Activated CD4-positive, alpha-beta memory T cell treated with anti-CD3 and anti-CD28 coated beads for 36 hours (primary cell): ENCODE data around the gene CTSE. TPM values are rescaled to one million over a fixed set of nuclear protein-coding genes. Genes with fewer than 3 reads are reported as not detected.

Source experiments
- CTCF ChIA-PET: fragments of 350-600 bp; sonication (Branson Sonifier 250); formaldehyde crosslinking; loops from one replicate; lab custom pipeline; 2021; ENCODE audit warnings: antibody characterized with exemption, inconsistent platforms; lab: Charles Lee
- POLR2A ChIA-PET: fragments of 350-600 bp; sonication (Branson Sonifier 250); formaldehyde crosslinking; loops from one replicate; lab custom pipeline; 2021; ENCODE audit warnings: antibody characterized with exemption; lab: Charles Lee
- DNase-seq: peaks from one replicate; pipeline ENCODE4 v3.0.0-alpha.2; 2020
- H3K27ac Mint-ChIP-seq: one replicate; pipeline ENCODE4 v1.8.0; 2021; ENCODE audit warnings: mixed read lengths
- H3K27me3 Mint-ChIP-seq: one replicate; pipeline ENCODE4 v1.8.0; 2021; ENCODE audit warnings: mixed read lengths
- H3K36me3 Mint-ChIP-seq: one replicate; pipeline ENCODE4 v1.8.0; 2021; ENCODE audit warnings: mixed read lengths
- H3K4me1 Mint-ChIP-seq: one replicate; pipeline ENCODE4 v1.8.0; 2021; ENCODE audit warnings: low read depth, mixed read lengths
- H3K4me3 Mint-ChIP-seq: one replicate; pipeline ENCODE4 v1.8.0; 2021; ENCODE audit warnings: mild to moderate bottlenecking, mixed read lengths
- H3K9me3 Mint-ChIP-seq: one replicate; pipeline ENCODE4 v1.8.0; 2021; ENCODE audit warnings: mixed read lengths
- intact Hi-C: fragments of 100-400 bp; cut with micrococcal nuclease; formaldehyde crosslinking; loops from one replicate; pipeline ENCODE4 v1.15.1; 2023
- total RNA-seq, 2 experiments: library from RNA; stranded (reverse); gene quantifications; one replicate each; pipeline ENCODE4 v1.2.3, GENCODE V29; 2021

Gene CTSE
- total RNA-seq, 2 experiments from 2014 or later: not detected

DNA sequence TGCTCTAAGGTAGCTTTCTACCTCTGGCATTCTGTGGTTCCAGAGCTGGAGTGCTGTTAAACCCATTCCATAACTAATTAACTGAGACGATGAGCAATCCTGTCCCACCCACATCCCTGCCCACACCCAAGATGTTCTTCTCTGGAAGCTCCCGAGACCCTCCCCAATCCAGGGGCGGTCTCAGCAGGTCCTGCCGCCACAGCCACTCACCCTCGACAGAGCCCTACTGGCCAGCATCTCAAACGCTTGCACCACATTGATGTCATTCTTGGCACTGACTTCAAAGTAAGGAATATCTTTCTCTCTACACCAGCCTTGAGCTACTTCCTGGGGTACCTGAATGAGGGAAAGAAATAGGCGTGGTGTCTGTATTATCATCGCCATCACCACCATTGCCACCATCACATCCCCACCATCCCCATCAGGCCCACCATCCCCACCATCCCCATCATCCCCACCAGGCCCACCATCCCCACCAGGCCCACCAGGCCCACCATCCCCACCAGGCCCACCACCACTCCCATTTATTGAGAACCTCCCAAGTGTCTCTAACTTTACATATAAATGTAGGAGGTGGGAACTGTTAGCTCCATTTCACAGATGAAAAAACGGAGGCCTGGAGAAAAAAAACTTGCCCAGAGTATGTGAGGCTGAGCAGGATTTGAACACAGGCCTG, 38.2 kb downstream of the CTSE start:
- Mint-ChIP-seq H3K36me3 (no peaks in the 10 kb centered on the region), H3K4me3 (no peak overlapping the region), H3K9me3 (peaks cover 6% of the 10 kb centered on the region), H3K27me3 (peaks cover 9% of the 10 kb centered on the region), H3K4me1 (no peaks in the 10 kb centered on the region), H3K27ac (no peak overlapping the region)
- CTCF ChIA-PET: interaction anchor here (1.7 to 7.6 kb wide), 6 partner anchors 8 to 327 kb away, joined by 5 to 97 read pairs (median 12); no protein-coding TSS in a partner anchor
- intact Hi-C loops: no loop called here
- no peak for DNase-seq
- POLR2A ChIA-PET: no interaction called here

DNA sequence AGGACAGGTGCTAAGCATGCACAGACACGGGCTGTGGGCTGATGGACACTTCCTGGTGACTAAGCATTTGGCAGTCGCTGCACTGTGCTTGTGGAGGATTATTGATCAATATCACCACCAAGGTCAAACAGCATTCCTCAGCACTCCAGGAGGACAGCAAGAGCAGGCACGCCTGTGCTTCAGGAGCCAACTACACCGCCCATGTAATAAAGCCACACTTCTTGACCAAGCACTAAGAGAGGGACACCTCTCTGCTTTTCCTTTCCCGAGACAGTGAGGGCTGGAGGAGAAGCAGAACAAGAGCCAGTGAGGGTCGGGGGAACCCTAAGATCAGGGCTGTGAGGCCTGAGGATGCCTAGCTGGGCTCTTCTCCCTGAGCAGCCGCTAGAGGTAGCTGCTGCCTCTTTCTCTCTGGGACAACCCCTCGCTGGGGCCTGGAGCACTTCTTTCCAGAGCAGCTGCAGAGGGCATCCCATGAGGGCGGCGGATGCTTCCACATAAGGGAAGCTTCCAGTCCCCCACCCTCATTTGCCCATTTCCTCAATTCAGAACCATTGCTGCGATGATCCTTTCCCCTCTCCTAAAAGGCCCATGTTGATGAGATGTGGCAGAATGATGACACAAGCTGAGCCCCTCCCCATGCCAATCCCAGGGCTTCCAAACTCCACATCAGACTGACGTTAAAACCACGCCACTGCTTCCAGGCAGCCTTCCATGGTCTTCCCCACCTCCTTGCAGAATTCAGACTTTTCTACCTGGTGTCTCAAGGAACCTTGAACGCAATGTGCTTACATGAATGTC, 39.6 kb downstream of the CTSE start:
- POLR2A ChIA-PET: interaction anchor here (1.1 kb wide), 1 partner anchor 122 kb away, joined by 3 read pairs; no protein-coding TSS in a partner anchor
- H3K9me3 Mint-ChIP-seq: peaks cover 6% of the 10 kb centered on the region
- peak; percentile 42 for DNase-seq
- peaks cover 1% of the 10 kb centered on the region for H3K27me3 Mint-ChIP-seq
- H3K4me1 Mint-ChIP-seq: no peaks in the 10 kb centered on the region
- CTCF ChIA-PET: interaction anchor here (0.7 to 7.6 kb wide), 11 partner anchors 10 to 326 kb away, joined by 3 to 97 read pairs (median 3); no protein-coding TSS in a partner anchor
- no peaks in the 10 kb centered on the region for H3K36me3 Mint-ChIP-seq
- H3K27ac Mint-ChIP-seq: no peak overlapping the region
- no peak overlapping the region for H3K4me3 Mint-ChIP-seq
- intact Hi-C loops: loop anchor here (1.0 kb wide), 2 partner anchors 46 to 122 kb away; no protein-coding TSS in a partner anchor

DNA sequence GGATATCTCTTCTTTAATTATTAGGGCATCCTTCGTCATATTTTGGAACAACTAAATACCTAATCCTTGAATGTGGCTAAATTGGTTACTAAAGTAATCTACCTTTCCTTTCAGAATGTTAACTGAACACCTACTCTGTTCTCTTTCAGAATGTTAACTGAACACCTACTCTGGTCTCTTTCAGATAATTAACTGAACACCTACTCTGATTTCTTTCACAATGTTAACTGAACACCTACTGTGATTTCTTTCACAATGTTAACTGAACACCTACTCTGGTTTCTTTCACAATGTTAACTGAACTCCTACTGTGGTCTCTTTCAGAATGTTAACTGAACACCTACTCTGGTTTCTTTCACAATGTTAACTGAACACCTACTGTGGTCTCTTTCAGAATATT, 42.4 kb downstream of the CTSE start:
- POLR2A ChIA-PET: no interaction called here
- no peak overlapping the region for H3K4me3 Mint-ChIP-seq
- peaks cover 2% of the 10 kb centered on the region for H3K27me3 Mint-ChIP-seq
- intact Hi-C loops: no loop called here
- DNase-seq: no peak
- no peak overlapping the region for H3K27ac Mint-ChIP-seq
- peaks cover 6% of the 10 kb centered on the region for H3K9me3 Mint-ChIP-seq
- H3K4me1 Mint-ChIP-seq: no peaks in the 10 kb centered on the region
- CTCF ChIA-PET: interaction anchor here (5.7 to 7.6 kb wide), 3 partner anchors 62 to 190 kb away, joined by 97 to 248 read pairs (median 230); no protein-coding TSS in a partner anchor
- H3K36me3 Mint-ChIP-seq: no peaks in the 10 kb centered on the region

DNA sequence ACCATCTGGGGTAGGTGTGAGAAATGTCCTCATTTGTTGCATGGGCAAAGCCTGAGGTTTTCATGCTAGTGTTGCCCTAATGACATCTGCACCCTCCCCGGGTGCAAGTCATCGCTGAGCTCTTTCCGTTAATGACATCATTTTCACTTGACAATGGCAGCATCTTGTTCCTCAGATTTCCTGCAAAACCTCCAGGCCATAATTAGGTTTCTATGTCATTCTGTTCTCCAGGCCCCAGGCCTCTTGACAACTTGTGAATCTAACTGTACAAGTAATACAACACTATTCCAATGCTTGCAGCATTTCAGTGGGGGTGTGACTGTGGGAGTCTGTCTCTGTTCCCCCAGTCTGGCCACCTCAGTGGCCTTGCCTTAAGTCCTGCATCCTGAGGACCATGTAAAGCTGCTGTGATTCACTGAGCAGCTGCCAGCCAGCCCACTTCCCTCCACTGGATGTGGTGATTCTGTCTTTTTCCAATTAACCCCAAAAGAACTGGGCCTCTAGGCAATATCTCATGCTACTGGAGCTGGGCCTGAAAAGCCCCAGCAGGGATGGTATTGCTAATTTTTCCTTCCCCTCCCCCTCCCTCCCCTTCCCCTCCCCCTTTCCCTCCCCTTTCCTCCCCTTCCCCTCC, 43.3 kb downstream of the CTSE start:
- intact Hi-C loops: no loop called here
- Mint-ChIP-seq H3K27ac (no peak overlapping the region), H3K4me3 (no peak overlapping the region), H3K9me3 (peaks cover 6% of the 10 kb centered on the region), H3K4me1 (no peaks in the 10 kb centered on the region), H3K36me3 (no peaks in the 10 kb centered on the region), H3K27me3 (peaks cover 2% of the 10 kb centered on the region)
- CTCF ChIA-PET: interaction anchor here (1.0 to 6.3 kb wide), 4 partner anchors 11 to 321 kb away, joined by 3 to 248 read pairs (median 177); no protein-coding TSS in a partner anchor
- no peak for DNase-seq
- POLR2A ChIA-PET: no interaction called here

DNA sequence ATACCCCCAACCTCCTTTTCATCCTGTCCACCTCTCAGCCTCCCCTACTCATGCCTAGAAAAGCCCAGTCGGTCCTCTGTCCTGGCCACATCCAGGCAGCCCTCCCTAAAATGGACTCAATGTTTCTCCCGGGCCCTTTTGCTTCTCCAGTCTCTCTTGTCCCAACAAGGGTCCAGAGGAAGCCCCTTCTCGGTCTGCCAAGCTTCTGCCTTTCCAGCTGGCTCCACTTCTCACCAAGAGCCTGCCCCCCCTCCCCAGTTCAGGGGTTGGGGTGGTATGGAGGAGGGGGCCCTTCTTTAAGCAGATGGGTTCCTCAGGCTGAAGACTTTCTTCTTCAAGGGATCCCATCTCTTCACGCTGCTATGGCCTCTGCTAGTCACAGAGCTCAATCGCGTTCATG, 44.4 kb downstream of the CTSE start:
- no peak for DNase-seq

DNA sequence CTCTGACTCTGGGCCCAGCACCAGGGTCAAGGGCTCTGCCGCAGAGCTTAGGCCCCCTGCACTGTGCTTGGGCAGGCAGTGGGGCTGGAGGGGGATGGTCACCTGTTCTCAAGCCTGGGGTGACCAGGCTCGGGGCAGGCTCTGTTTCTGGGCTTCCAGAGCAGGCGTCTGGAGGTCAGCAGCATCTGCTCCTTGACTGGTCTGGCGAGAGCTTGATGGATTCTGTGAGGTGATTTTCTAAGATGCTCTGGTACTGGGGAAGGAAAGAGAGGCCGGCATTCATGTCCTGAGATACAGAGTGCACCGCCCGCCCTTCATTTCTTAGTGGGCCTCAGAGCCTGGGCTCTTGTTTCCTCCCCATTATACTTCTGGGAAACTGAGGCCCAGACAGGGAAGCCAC, 45.0 kb downstream of the CTSE start:
- Mint-ChIP-seq H3K36me3 (no peaks in the 10 kb centered on the region), H3K9me3 (peaks cover 6% of the 10 kb centered on the region), H3K27me3 (peaks cover 2% of the 10 kb centered on the region), H3K4me3 (no peak overlapping the region), H3K4me1 (no peaks in the 10 kb centered on the region), H3K27ac (no peak overlapping the region)
- POLR2A ChIA-PET: no interaction called here
- CTCF ChIA-PET: interaction anchor here (1.3 to 6.3 kb wide), 12 partner anchors 8 to 319 kb away, joined by 3 to 248 read pairs (median 34); no protein-coding TSS in a partner anchor
- no peak for DNase-seq
- intact Hi-C loops: no loop called here

More for the DNA sequence above, 44.4 kb downstream of the CTSE start:
- intact Hi-C loops: no loop called here
- Mint-ChIP-seq H3K4me1 (no peaks in the 10 kb centered on the region), H3K4me3 (no peak overlapping the region), H3K27ac (no peak overlapping the region), H3K27me3 (peaks cover 2% of the 10 kb centered on the region), H3K9me3 (peaks cover 6% of the 10 kb centered on the region), H3K36me3 (no peaks in the 10 kb centered on the region)
- POLR2A ChIA-PET: no interaction called here
- CTCF ChIA-PET: interaction anchor here (0.6 to 6.3 kb wide), 8 partner anchors 12 to 320 kb away, joined by 3 to 248 read pairs (median 34); no protein-coding TSS in a partner anchor

DNA sequence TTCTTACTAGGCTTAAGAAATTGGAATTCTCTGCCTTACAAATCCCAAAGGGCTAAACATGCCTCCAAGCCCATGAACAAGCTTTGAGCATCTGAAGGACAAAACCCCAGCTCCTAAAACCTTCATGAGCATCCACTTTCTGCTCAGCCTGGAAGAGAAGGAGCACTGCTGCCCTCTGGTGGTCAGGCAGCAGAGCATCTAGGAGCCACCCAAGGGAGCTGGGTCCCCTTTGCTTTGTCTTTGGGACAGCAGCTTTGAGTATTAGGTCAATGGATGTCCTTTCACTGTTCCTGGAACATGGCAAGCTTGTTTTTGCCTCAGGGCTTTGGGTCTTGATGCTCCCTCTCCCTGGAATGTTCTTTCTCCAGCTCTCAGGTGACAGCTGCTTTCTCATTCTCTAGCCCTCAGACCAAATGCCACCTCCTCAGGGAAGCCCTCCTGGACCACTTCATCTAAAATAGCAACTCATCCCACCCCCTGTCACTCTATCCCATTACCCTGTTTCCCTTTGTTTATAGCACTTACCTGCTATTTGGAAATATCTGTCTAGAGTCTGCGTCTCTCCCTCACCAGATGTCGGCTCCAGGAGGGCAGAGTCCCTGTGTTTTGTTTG, 46.2 kb downstream of the CTSE start:
- Mint-ChIP-seq H3K4me1 (no peaks in the 10 kb centered on the region), H3K27me3 (peaks cover 2% of the 10 kb centered on the region), H3K4me3 (no peak overlapping the region), H3K27ac (no peak overlapping the region), H3K9me3 (peaks cover 6% of the 10 kb centered on the region), H3K36me3 (no peaks in the 10 kb centered on the region)
- intact Hi-C loops: loop anchor here (1.0 kb wide), 3 partner anchors 58 to 318 kb away; no protein-coding TSS in a partner anchor
- ChIA-PET POLR2A (interaction anchor here (0.8 to 1.9 kb wide), 2 partner anchors 60 to 186 kb away, joined by 3 to 9 read pairs; no protein-coding TSS in a partner anchor), CTCF (interaction anchor here (0.5 to 6.3 kb wide), 86 partner anchors 9 to 563 kb away, joined by 3 to 248 read pairs (median 5); partner anchors contain the start of genes ELK4, PM20D1, RAB29 and SLC26A9)
- DNase-seq: peak; percentile 82

DNA sequence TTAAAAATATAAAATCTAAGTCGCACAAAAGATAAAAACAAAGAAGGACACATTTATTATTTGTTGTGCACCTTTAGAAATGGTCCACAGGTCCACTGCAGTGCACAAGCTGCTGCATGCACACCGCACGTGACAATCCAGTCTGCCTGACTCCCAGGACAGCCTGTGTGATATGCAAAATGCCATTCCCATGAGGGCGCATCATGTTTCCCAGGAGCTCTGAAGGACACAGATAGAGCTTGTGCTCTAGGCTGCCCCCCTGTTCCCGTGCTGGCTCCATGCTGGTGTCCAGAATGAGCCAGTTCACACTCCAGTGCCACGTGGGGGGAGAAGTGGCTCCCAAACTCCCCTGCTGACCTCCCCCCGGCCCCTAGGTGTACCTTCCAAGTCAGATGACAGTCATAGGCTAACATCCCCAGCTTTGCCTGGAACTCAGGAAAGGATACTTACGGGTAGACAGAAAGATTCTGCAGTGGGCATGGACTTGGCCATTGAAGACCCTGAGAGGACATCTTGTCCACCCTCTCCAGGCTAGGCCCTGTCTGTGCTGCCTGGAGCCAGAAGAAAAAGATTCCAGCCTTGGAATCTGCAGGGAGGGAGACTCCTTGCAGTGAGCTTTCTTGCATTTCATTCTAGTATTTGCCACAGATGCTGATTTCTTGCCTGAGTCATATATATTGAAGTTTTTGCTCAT, 46.8 kb downstream of the CTSE start:
- DNase-seq: no peak
- Mint-ChIP-seq H3K4me3 (no peak overlapping the region), H3K36me3 (no peaks in the 10 kb centered on the region), H3K4me1 (no peaks in the 10 kb centered on the region), H3K27me3 (peaks cover 2% of the 10 kb centered on the region), H3K27ac (no peak overlapping the region), H3K9me3 (peaks cover 1% of the 10 kb centered on the region)
- ChIA-PET CTCF (interaction anchor here (0.6 to 6.3 kb wide), 77 partner anchors 9 to 564 kb away, joined by 3 to 248 read pairs (median 5); partner anchors contain the start of genes ELK4, PM20D1, RAB29 and SLC26A9), POLR2A (interaction anchor here (0.8 to 1.9 kb wide), 2 partner anchors 60 to 185 kb away, joined by 3 to 9 read pairs; no protein-coding TSS in a partner anchor)
- intact Hi-C loops: loop anchor here (1.0 kb wide), 3 partner anchors 58 to 318 kb away; no protein-coding TSS in a partner anchor

DNA sequence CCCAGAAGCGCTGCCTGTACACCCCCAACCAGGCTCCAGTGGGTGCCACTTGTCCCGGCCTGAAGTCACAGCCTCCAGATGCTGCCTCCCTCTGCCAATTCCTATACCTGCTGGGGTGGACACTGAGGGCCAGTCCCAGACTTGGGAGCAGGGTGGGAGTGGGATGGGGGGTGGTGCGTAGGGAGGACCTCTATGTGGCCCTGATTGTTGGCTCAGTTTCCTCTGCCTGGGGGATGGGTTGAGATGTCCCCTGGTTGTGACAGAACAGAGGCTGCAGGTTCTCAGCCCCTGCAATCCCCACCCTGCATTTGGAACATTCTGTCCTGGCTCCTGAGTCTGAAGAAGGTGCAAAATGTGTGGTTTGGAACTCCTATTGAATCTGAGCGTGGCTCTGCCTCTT, 47.7 kb downstream of the CTSE start:
- no peak for DNase-seq
- intact Hi-C loops: no loop called here

DNA sequence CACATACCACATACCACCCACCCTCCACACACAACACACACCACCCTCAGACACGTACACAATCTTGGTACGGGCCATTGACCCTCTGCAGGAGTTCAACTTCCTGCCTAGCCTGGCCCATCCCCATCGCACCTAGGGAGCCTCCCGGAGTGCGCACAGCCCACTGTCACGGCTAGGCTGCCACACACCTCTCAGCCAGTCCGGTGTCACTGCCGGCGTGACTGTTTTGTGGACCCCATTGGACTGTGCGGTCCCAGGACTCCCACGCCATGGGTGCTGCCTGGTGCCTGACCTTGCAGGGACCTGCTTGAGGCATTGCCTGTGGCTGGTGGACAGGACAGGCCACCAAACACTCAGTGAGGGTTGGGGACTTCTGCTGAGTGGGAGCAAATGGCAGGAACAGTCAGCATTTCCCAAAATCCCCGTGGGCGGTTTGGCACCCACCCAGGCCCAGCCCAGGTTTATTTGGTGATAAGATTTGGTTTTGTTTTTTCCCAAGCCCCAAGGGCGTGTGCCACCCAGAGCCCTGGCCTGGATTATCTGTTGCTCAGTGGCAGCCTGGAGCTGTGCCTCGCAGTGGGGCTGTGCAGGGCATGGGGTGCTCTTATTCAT, 48.2 kb downstream of the CTSE start:
- H3K36me3 Mint-ChIP-seq: no peaks in the 10 kb centered on the region
- intact Hi-C loops: no loop called here
- CTCF ChIA-PET: interaction anchor here (2.9 to 6.3 kb wide), 4 partner anchors 56 to 316 kb away, joined by 51 to 248 read pairs (median 177); no protein-coding TSS in a partner anchor
- H3K4me1 Mint-ChIP-seq: no peaks in the 10 kb centered on the region
- H3K27ac Mint-ChIP-seq: no peak overlapping the region
- H3K27me3 Mint-ChIP-seq: peaks cover 2% of the 10 kb centered on the region
- DNase-seq: no peak
- H3K4me3 Mint-ChIP-seq: no peak overlapping the region
- H3K9me3 Mint-ChIP-seq: no peaks in the 10 kb centered on the region
- POLR2A ChIA-PET: no interaction called here

More for the DNA sequence above, 47.7 kb downstream of the CTSE start:
- H3K36me3 Mint-ChIP-seq: no peaks in the 10 kb centered on the region
- H3K27me3 Mint-ChIP-seq: peaks cover 2% of the 10 kb centered on the region
- H3K27ac Mint-ChIP-seq: no peak overlapping the region
- POLR2A ChIA-PET: interaction anchor here (1.9 kb wide), 1 partner anchor 184 kb away, joined by 9 read pairs; no protein-coding TSS in a partner anchor
- H3K4me1 Mint-ChIP-seq: no peaks in the 10 kb centered on the region
- no peaks in the 10 kb centered on the region for H3K9me3 Mint-ChIP-seq
- CTCF ChIA-PET: interaction anchor here (1.8 to 6.3 kb wide), 5 partner anchors 56 to 316 kb away, joined by 7 to 248 read pairs (median 124); partner anchors contain the start of gene PM20D1
- H3K4me3 Mint-ChIP-seq: no peak overlapping the region
